Measurements from ENCODE around the gene PRKCE.

- no peak for TF ChIP-seq CTCF (IDR thresholded peaks at IDR 0.05; ENCODE audit: low read depth, low read length, missing input control)
- no peak for TF ChIP-seq SP1 (IDR thresholded peaks at IDR 0.05)
- no peak for TF ChIP-seq TAF1 (conservative IDR thresholded peaks at IDR 0.05)
These were observed 335.0 kb downstream of the PRKCE start for GRCh38 chr2:45986509-45986908.

Measured in liver (tissue), 3 donors.